NCI-H2196 treated with DMSO at 0.1 percent for 48 hours (cell line): Measurements from ENCODE around the gene POLN.
"Not testable (repeated sequence)": the region's sequence is repeated elsewhere in the genome, so short reads cannot be mapped to it uniquely, and the experiment has no call there.

Source experiments
- DNase-seq: peaks from one replicate; lab custom pipeline; 2025; ENCODE audit not compliant: unreplicated experiment; lab: John Stamatoyannopoulos, UW

Gene POLN

DNA sequence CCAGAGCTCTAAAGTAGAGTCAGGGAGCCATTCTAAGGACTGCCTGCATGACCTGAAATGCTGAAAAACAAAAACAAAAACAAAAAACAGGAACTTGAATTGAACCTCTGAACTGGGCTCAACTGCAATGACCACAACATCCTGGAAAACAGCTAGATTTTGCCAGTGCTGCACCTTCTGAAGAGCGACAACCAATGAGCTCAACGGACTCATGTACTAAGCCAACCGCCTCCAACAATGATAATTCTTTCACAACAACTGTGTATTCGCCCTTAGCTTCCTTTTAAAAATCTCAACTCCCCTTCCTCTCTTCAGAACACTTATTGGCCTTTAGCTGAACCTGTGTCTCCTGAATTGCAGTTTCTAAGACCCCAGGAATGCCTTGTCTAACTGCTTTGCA, 69.8 kb downstream of the POLN start:
- DNase-seq: no peak

DNA sequence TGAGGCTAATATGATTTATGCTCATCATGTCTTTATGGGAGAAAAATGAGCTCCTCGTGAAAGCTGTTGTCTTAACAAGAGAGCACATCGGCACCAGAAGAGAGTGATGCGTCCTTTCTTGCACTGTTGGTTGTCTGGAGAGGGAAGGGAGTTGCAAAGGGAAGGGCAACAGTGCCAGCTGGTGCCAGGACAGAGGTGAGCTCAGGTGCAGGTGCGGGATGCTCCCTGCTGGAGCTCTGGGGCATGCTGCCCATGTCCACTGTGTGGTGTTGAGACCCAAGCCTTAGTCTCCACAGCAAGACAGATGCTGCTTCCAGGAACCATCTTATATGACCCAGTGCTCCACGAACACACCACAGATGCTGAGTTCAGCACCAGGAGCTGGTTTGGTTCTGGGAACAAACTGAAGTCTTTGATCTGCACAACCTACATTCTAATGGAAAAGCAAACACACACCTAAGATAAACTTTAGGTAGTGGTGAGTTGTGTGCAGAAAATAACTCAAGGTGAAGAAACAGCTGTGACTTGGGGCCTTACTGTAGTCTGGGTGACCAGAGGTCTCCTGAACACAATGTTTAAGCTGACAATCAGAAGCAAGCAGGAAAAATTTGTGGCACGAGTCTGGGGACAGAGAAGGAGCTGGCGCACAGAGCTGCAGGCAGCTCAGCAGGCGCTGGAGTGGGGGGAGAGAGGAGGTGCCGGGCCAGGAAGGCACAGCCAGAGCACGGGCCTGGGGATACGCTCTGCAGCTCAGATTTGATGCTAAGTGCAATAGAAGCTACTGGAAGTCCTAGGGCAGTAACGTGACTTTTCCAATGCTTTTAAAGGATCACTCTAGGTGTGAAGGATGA, 73.2 kb downstream of the POLN start:
- peak; percentile 11 for DNase-seq

DNA sequence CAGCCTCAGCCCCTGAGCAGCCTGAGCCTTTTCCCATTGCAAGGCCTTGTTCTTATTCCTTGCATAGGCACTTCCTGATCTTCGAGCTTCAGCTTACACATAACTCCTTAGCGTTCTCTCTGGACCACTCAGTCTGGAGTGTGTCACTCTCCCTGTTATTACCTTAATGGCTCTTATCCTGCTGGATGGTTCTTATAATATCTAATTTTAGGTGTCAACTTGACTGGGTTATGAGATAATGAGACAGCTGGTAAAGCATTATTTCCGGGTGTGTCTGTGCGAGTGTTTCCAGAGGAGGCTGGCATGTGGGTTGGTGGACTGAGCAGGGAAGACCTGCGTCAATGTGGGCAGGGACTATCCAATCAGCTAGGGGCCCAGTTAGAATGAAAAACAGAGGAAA, 75.7 kb downstream of the POLN start:
- no peak for DNase-seq

DNA sequence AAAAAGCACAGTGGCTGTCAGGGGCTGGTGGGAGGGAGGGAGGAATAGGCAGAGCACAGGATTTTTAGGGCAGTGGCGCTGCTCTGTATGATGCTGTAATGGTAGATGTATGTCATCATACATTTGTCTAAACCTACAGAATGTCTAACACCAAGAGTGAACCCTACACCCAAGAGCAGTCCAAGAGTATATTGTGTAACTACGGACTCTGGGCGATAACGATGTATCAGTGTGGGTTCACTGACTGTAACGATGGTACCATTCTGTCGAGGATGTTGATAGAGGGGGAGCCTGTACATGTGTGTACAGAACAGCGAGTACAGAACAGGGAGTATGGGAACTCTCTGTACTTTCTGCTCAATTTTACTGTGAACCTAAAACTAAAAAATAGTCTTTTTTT, 76.5 kb downstream of the POLN start:
- DNase-seq: no peak

DNA sequence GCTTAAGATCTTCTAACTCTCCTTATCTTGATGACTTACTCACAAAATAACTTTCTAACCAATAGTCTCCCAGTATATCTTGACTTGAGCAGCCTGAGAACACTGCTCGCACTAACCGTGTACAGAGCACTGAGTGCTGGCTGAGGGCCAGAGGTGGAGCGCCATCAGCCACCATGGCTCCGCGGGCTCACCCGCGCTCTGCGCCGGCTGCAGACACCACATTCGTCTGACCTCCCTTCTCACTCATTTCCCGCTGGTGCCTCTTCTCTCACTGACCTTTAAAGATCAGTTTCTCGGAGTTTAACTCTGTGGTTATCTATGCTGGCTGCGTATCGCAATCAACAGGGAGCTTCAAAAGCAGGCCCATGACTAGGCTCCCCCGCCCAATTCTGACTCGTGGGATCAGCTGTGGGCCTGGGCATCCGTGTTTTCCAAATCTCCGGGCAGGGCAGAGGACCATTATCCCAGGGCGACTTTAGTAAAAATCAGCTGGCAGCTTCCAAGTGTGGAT, 78.6 kb downstream of the POLN start:
- no peak for DNase-seq

DNA sequence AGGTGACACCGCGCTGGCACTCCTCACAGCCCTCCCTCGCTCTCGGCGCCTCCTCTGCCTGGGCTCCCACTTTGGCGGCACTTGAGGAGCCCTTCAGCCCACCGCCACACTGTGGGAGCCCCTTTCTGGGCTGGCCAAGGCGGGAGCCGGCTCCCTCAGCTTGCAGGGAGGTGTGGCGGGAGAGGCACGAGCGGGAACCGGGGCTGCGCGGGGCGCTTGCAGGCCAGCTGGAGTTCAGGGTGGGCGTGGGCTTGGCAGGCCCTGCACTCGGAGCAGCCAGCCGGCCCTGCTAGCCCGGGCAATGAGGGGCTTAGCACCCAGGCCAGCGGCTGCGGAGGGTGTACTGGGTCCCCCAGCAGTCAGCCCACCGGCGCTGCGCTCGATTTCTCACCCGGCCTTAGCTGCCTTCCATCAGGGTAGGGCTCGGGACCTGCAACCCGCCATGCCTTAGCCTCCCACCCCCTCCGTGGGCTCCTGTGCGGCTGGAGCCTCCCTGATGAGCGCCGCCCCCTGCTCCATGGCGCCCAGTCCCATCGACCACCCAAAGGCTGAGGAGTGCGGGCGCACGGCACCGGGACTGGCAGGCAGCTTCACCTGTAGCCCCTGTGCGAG, 80.7 kb downstream of the POLN start:
- DNase-seq: not testable (repeated sequence)

DNA sequence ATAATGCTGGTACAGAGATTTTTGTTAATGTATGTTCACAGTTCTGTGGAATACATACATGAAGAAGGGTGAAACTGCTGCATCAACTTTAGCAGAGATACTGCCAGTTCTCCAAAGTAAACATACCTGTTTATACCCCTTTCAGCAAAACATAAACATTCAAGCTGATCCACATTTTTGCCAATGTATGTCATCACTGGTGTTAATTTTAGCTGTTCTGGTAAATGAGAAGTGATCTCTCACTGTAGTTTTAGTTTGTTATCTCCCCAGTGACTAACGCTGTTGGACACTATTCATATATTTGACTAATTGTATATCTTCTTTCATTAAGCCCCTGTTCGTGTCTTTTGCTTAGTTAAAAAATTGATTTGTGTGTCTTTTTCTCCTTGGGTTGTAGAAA, 82.0 kb downstream of the POLN start:
- DNase-seq: no peak

DNA sequence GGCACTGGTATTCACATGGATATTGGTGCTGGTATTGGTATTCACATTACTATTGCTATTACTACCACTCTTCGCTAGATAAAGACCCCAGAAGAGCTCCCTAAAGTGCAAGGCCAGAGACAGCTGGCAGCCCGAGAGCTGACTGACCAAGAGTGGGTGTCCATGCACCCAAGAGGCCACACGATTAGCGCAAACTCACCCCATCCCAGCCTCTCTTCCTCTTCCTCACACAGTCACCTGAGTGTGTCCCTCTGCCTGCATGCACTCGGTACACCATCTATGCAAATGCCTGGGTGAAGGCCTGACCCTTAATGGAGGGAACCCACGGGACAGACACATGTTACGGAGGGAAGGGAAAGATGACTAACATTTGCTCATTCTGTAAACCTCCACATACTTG, 86.7 kb downstream of the POLN start:
- no peak for DNase-seq

DNA sequence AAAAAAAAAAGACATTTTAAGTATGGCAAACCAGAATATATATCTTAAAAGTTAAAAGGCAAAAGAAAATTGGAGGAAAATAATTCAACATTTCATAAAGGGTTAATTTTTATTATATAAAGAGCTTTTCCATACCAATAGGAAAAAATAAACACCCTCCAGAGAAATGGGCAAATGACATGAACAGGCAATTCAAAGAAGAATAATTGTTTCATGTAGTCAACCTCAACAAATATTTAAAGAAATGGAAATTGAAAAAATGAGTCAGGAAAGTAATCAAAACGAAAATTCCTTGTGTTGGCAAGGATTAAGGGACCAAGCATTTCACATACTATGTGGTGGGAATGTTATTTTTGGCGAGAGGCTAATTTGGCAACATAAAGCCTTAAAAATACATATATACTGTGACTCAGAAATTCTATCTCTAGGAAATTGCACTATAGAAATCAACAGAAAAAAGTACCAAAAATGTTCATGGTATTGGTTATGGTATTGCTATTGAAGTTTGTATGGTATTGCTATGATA, 87.6 kb downstream of the POLN start:
- no peak for DNase-seq

DNA sequence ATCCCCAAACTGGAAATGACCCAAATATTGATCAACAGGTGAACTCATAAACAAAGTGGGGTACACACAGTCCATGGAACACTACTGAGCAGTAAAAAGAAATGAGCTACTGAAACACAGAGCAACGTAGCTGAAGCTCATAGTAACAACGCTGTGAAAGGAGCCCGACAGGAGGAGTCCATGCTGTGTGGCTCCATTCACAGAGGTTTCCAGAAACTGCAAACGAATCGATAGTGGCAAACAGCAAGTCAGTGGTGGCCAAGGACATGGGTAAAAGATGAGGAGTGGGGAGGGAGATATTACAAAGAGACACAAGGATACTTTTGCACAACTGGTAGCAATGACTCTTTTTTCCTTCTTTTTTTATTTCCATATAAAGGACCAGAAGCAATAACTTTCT, 90.4 kb downstream of the POLN start:
- DNase-seq: no peak

DNA sequence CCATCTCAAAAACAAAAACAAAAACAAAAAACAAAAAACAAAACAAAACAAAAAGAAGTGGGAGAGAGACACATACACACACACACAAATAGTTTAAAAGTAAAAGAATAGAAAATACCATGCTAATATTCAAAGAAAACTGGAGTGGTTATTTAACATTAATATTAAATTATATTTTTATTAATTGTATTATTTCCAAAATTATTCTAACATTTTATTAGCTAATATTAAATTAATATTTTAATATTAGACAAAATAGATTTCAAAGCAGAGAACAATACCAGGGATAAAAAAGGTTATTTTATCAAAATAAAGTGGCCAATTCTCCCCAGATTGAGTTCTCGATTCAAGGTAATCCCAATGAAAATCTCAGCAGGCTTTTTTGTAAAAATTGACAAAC, 91.8 kb downstream of the POLN start:
- no peak for DNase-seq

DNA sequence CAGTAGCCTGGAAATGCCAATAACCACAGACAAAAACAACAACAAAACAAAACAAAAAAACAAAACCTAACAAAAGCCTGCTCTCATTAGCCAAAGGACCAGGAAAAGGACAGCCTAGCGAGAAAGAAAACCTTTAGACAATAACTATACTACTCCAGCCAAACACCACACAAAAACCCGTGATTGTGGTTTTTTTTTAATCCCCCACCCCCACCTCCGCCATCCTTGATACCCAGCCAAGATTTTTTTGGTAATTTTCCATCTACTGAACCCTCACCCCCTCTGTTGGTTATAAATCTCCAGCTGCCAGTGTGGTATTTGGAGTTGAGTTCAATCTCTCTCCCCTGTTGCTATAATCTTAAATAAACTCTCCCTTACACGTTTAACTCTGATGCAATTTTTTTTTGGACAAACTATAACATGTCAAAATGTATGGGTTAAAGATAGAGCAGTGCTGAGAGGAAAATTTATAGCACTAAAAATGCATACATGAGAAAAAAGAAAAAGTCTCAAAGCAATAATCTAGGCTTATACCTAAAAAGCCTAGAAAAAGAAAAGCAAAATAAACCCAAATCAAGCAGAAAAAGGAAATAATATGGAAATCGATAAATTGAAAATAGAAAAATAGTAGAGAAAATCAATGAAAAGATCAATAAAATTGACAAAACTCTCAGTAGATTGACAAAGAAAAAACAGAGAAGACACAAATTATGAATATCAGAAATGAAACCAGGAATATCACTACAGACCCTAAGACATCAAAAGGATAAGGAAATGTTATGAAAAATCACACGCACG, 99.1 kb downstream of the POLN start:
- DNase-seq: no peak

DNA sequence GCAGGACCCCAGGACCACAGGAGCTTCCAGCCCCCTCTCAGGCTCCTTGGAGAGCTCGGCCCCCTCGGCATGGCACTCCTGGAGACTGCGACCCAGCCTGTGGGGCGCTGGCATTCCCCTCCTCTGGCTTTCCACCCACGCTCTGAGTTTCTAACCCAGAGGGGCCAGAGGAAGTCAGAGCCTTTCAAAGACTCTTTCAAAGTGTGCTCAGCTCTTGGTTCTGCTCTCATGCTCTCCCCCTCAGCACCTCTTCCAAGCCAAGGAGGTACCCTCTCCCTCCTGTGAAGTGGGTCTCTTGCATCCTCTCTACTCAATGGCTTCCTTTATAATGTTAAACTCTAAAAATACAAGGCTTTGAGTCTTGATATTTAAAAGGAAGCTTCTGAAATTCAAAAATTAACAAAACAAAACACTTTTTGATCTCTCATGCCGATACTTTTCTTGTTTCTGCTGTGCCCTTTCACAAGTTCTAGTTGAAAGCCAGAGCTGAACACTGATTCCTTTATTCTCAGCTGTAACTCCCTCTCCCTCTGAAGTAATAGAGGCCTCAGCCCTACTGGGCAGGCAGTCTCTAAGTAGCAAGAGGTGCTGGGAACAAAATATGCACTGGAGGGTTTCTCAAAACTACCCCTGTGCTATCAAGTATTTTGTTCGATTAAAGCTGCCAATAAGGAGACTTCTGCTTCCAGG, 100.0 kb downstream of the POLN start:
- no peak for DNase-seq

DNA sequence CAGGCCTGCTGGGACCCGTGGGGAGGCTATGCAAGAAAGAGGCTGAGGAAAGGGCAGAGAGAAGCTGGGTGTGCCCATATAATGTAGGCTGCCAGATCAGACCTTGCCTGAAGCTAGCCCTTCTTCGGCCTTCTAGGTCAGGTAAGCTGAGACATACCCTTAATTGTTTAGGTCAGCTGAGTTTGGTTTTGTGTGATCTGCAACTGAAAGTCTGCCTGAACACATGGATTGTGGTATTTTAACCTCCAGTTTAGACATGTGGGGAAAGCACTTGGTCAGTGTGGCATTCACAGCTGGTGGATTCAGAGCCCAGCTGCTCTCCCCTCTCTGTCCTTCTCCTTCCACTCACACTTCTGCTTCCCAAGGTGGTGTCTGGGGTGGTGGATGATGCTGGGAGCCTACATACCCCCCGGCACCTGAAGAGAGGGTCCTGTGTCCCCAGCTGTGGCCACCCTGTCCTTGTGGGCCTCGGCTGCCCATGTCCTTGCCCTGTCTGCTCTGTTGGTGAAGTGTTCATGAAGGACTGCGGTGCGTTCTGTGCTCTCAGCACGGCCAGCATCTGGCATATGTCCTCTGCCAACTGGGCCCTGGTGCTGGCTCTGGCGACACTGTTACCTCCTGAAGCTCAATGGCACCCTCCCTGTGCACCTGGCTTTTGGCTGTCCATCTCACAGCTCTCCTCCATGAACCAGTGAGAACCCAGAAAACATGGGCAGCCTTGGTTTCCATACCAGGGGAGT, 100.7 kb downstream of the POLN start:
- DNase-seq: no peak

DNA sequence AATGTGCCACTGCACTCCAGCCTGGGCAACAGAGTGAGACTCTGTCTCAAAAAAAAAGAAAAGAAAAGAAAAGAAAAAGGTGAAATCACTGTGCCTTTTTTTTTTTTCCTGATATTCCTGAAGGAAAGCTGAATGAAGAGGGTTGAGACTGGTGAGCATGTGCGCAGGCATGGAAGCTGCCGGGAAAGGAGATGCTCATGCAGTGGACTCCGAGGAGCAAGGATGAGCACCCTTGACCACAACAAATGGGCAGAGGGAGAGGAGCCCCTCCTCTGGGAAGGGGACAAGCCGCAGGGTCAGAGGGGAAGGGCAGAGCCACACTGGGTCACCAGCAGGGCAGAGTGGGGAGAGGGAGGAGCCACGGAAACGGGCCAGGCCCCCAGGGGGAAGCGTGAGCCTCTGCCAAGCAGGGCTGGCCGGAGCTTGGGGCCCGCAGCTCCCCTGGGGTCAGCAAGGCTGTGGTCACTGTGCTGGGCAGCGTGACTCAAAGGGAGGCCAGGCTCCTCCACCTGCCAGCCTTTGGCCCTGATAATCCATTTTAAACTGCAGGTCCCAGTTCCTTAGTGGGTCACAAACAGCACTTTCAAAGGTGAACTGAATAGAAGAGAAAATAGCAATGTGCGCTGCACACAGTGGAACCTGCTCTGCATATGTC, 102.9 kb downstream of the POLN start:
- DNase-seq: no peak

DNA sequence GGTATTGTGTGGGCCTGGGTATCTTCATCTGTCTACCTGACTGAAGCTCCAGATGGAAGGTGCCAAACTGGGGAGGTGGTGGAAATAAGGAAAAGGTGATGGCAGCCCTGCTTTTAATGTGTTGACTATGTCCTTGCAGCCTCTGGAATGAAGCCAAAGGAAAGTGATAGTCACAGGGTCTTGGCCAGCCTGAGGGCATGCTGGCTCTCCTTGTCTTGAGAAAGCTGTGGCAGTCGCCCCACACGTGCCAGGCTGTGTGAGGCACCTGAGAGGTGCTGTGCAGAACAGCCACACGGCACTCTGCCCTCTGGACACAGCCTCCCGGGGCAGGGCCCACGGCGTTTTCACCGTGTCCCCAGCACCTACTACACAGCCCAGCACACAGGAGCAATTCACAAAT, 105.2 kb downstream of the POLN start:
- DNase-seq: no peak

DNA sequence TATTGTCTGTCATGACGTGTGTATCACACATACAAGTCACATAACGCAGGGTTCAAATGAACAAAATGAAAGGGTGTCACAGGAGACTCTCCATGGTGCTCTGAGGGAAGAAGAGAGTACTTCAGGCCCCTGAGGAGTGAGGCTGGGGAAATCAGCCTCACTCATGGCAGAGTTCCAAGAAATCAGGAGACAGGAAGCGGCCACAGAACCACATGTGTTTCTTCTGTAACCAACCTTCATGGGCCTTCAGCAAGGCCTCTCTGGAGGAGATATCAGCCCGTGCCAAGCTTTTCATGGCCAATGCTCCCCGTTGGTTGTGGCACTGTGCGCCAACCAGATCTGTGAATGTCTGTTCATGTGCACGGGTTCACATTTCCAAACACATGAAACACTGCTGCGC, 106.8 kb downstream of the POLN start:
- no peak for DNase-seq

DNA sequence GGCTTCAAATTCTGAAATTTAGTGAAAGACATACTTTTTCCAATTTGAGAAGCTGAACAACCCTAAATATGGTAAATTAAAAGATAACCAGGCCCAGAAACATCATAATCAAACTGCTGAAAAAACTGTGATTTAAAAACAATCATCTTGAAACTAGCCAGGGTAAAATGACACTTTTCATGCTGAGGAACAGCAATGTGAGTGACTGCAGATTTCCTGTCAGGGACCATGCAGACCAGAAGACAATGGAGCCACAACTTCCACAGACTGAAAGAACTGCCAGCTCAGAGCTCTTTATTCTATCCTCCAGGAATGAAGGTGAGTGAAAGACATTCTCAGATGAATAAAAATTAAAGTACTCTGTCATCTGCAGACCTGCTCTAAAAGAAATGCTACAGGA, 109.5 kb downstream of the POLN start:
- no peak for DNase-seq

DNA sequence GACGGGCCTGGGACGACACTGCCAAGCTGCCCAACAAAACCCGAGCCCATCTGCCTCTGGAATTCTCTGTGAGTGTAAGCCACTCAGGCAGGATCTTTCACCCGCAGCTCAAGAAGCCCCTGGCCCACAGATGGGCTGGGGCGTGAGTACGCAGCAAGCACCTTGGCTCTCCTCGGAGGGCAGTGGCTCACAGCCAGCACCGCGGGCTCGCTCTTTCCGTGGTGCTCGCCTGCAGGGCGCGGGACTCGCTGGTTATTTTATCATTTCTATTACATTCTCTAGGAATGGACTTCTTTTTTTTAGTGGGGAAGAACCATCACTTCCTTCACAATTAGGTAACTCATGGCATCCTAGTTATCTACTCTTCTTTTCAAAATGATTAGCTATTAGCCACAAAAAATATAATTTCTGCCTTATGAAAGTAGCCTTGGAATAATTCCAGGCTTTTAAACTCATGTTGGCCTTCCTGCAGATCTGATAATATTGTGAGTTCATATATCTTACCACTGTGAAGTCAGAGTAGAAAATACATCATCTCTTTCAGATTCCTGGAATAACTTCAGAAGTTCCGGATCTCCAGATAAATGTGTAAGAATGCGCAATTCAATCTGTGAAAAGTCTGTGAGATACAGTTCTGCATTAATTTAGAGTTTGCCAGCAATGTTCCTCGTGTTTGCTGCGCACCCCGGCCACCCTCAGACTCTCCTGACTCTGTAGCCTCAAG, 114.2 kb downstream of the POLN start:
- DNase-seq: no peak
